WTC11 (cell line): ENCODE measurements around the gene TLE2. TPM values are rescaled to one million over a fixed set of nuclear protein-coding genes. Genes with fewer than 3 reads are reported as not detected.

ENCODE experiments used
- ATAC-seq: fragments of 200-7000 bp; cut with Tn5 transposase; 2 replicates; pipeline ENCODE4 v1.10.0; 2021; ENCODE audit warnings: mild to moderate bottlenecking, moderate library complexity
- CTCF ChIA-PET: fragments of 300-600 bp; sonication (Branson Sonifier 250); formaldehyde crosslinking; loops from one replicate; lab custom pipeline; 2021; ENCODE audit warnings: antibody characterized with exemption; lab: Charles Lee
- POLR2A ChIA-PET: fragments of 350-600 bp; sonication (Branson Sonifier 250); formaldehyde crosslinking; loops from one replicate; lab custom pipeline; 2021; ENCODE audit warnings: antibody characterized with exemption; lab: Charles Lee
- DNase-seq: peaks from one replicate; pipeline ENCODE4 v3.0.0; 2021; ENCODE audit warnings: low spot score
- H3K27ac Mint-ChIP-seq: 2 replicates; pipeline ENCODE4 v1.8.0; 2021; ENCODE audit warnings: mixed read lengths
- H3K27me3 Mint-ChIP-seq: 2 replicates; pipeline ENCODE4 v1.8.0; 2021; ENCODE audit warnings: low read depth, mild to moderate bottlenecking, moderate library complexity, mixed read lengths
- H3K36me3 Mint-ChIP-seq: 2 replicates; pipeline ENCODE4 v1.8.0; 2021; ENCODE audit warnings: mixed read lengths
- H3K4me1 Mint-ChIP-seq: 2 replicates; pipeline ENCODE4 v1.8.0; 2022; ENCODE audit warnings: mixed read lengths
- H3K4me3 Mint-ChIP-seq: 2 replicates; pipeline ENCODE4 v1.8.0; 2021; ENCODE audit warnings: mild to moderate bottlenecking, moderate library complexity, mixed read lengths
- H3K9me3 Mint-ChIP-seq: 2 replicates; pipeline ENCODE4 v1.8.0; 2021; ENCODE audit warnings: mixed read lengths
- CREB1 ChIP-seq: sonication (generic); formaldehyde crosslinking; IDR thresholded peaks from 2 replicates; pipeline ENCODE4 v1.8.0; 2023; ENCODE audit warnings: mild to moderate bottlenecking, missing genetic modification reagents
- E2F1 ChIP-seq: sonication (generic); formaldehyde crosslinking; IDR thresholded peaks from 2 replicates; pipeline ENCODE4 v1.8.0; 2022; ENCODE audit warnings: mild to moderate bottlenecking, missing genetic modification reagents
- ERG ChIP-seq: fragments of 250-450 bp; sonication (Bioruptor Pico); IDR thresholded peaks from 2 replicates; pipeline ENCODE4 v1.8.0; 2021; ENCODE audit warnings: mild to moderate bottlenecking
- ESRRA ChIP-seq: sonication (generic); formaldehyde crosslinking; IDR thresholded peaks from 2 replicates; pipeline ENCODE4 v1.8.1; 2022; ENCODE audit warnings: mild to moderate bottlenecking, missing genetic modification reagents, borderline replicate concordance
- GRHL2 ChIP-seq: fragments of 250-450 bp; sonication (Bioruptor Pico); IDR thresholded peaks from 2 replicates; pipeline ENCODE4 v1.8.0; 2022; ENCODE audit warnings: mild to moderate bottlenecking, moderate library complexity; ENCODE audit not compliant: insufficient replicate concordance, severe bottlenecking
- GTF2I ChIP-seq: fragments of 250-450 bp; sonication (Bioruptor Pico); conservative IDR thresholded peaks from 2 replicates; pipeline ENCODE4 v1.4.0; 2021; ENCODE audit warnings: mild to moderate bottlenecking
- KAT7 ChIP-seq: sonication (generic); formaldehyde crosslinking; IDR thresholded peaks from 2 replicates; pipeline ENCODE4 v1.8.1; 2023; ENCODE audit warnings: missing genetic modification reagents, mild to moderate bottlenecking, borderline replicate concordance
- MAX ChIP-seq: sonication (generic); formaldehyde crosslinking; IDR thresholded peaks from 2 replicates; pipeline ENCODE4 v1.8.0; 2022; ENCODE audit warnings: mild to moderate bottlenecking, missing genetic modification reagents
- NFE2L1 ChIP-seq: sonication (generic); formaldehyde crosslinking; IDR thresholded peaks from 2 replicates; pipeline ENCODE4 v1.8.1; 2023; ENCODE audit warnings: missing genetic modification reagents
- TCF7 ChIP-seq: sonication (generic); formaldehyde crosslinking; IDR thresholded peaks from 2 replicates; pipeline ENCODE4 v1.8.0; 2022; ENCODE audit warnings: mild to moderate bottlenecking, low read depth, missing genetic modification reagents, moderate library complexity
- ZNF281 ChIP-seq: sonication (generic); formaldehyde crosslinking; IDR thresholded peaks from 2 replicates; pipeline ENCODE4 v1.8.0; 2023; ENCODE audit warnings: mild to moderate bottlenecking, missing genetic modification reagents
- total RNA-seq: library from RNA; stranded (reverse); gene quantifications from 3 replicates; pipeline ENCODE4 v1.2.3, GENCODE V29; 2021
- TF ChIP-seq, protein P1 (sequence below): sonication (generic); formaldehyde crosslinking; IDR thresholded peaks from 2 replicates; pipeline ENCODE4 v1.8.0; 2022; ENCODE audit warnings: missing genetic modification reagents

The TLE2 gene
- total RNA-seq, 1 experiment from 2014 or later, result 20.0 TPM

- TF ChIP-seq GTF2I (CRISPR knock-in tag) (no peak), TCF7 (no peak), ERG (CRISPR knock-in tag) (no peak), CREB1 (CRISPR knock-in tag) (no peak), MAX (CRISPR knock-in tag) (no peak), ESRRA (CRISPR knock-in tag) (no peak), ZNF281 (CRISPR knock-in tag) (no peak)
Measured at GRCh38 chr19:3060857-3061181, 31.7 kb upstream of the TLE2 start (continued).

DNA sequence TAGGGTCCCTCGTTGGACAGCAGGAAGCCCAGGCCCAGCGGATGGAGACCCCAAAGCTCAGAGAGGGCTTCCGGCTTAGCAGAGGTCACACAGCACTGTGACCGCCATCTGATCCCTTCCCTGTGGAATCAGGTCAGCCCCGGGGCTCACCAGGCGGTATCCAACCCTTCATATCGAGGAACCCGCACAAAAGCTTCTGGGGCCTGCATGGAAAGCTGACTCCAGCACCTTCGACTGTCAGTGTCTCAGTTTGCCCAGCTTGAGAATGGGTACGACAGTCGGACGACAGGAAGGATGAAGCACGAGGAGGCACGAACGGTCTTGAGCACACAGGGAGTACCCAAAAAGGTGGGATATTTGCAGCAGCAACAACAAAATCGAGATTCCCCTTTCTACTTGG, 30.6 kb upstream of the TLE2 start:
- H3K9me3 Mint-ChIP-seq, result no peaks in the 10 kb centered on the region
- ATAC-seq (no peak), DNase-seq (no peak)
- CTCF ChIA-PET, result interaction anchor here (1.4 kb wide), 2 partner anchors 23 to 69 kb away, joined by 7 to 8 read pairs; no protein-coding TSS in a partner anchor
- H3K4me3 Mint-ChIP-seq, result no peak overlapping the region
- H3K4me1 Mint-ChIP-seq, result peaks cover 36% of the 10 kb centered on the region
- POLR2A ChIA-PET, result no interaction called here
- peaks cover 15% of the 10 kb centered on the region for H3K36me3 Mint-ChIP-seq
- no peaks in the 10 kb centered on the region for H3K27me3 Mint-ChIP-seq
- H3K27ac Mint-ChIP-seq, result no peak overlapping the region
- TF ChIP-seq ERG (CRISPR knock-in tag), result no peak
- no peak for TF ChIP-seq E2F1 (CRISPR knock-in tag)
- TF ChIP-seq, protein P1, sequence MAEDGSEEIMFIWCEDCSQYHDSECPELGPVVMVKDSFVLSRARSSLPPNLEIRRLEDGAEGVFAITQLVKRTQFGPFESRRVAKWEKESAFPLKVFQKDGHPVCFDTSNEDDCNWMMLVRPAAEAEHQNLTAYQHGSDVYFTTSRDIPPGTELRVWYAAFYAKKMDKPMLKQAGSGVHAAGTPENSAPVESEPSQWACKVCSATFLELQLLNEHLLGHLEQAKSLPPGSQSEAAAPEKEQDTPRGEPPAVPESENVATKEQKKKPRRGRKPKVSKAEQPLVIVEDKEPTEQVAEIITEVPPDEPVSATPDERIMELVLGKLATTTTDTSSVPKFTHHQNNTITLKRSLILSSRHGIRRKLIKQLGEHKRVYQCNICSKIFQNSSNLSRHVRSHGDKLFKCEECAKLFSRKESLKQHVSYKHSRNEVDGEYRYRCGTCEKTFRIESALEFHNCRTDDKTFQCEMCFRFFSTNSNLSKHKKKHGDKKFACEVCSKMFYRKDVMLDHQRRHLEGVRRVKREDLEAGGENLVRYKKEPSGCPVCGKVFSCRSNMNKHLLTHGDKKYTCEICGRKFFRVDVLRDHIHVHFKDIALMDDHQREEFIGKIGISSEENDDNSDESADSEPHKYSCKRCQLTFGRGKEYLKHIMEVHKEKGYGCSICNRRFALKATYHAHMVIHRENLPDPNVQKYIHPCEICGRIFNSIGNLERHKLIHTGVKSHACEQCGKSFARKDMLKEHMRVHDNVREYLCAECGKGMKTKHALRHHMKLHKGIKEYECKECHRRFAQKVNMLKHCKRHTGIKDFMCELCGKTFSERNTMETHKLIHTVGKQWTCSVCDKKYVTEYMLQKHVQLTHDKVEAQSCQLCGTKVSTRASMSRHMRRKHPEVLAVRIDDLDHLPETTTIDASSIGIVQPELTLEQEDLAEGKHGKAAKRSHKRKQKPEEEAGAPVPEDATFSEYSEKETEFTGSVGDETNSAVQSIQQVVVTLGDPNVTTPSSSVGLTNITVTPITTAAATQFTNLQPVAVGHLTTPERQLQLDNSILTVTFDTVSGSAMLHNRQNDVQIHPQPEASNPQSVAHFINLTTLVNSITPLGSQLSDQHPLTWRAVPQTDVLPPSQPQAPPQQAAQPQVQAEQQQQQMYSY (CRISPR knock-in tag), result no peak
- TF ChIP-seq GTF2I (CRISPR knock-in tag), result peak; percentile 84; the same call in 1 of the 2 replicates
- TF ChIP-seq NFE2L1 (CRISPR knock-in tag), result no peak
- no peak for TF ChIP-seq GRHL2 (CRISPR knock-in tag)
- no peak for TF ChIP-seq ESRRA (CRISPR knock-in tag)
- no peak for TF ChIP-seq KAT7
